ENCODE data around the gene SKP2.
"Not testable (repeated sequence)": the region's sequence is repeated elsewhere in the genome, so short reads cannot be mapped to it uniquely, and the experiment has no call there.

Gene SKP2

DNA sequence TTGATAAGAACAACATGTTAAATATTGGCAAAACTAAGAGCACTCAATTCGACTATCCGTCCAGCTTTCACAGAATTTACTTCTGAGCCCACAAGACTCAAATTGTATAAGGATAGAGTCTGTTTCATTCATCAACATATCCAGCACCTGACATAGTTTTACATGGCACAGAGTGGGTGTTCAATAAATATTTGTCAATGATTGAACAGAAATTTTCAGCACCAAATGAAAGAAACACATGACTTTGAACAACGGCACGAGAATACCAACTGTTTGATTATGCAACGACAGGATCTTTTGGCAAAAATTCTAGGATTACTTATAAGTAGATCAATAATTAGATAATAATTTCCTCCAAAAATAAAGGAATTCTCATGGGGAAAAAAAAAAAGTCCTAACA lies 41.8 kb downstream of the SKP2 start:
- no peak for DNase-seq (ENCODE audit: low read depth)
- TF ChIP-seq, protein P1, sequence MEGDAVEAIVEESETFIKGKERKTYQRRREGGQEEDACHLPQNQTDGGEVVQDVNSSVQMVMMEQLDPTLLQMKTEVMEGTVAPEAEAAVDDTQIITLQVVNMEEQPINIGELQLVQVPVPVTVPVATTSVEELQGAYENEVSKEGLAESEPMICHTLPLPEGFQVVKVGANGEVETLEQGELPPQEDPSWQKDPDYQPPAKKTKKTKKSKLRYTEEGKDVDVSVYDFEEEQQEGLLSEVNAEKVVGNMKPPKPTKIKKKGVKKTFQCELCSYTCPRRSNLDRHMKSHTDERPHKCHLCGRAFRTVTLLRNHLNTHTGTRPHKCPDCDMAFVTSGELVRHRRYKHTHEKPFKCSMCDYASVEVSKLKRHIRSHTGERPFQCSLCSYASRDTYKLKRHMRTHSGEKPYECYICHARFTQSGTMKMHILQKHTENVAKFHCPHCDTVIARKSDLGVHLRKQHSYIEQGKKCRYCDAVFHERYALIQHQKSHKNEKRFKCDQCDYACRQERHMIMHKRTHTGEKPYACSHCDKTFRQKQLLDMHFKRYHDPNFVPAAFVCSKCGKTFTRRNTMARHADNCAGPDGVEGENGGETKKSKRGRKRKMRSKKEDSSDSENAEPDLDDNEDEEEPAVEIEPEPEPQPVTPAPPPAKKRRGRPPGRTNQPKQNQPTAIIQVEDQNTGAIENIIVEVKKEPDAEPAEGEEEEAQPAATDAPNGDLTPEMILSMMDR (IDR thresholded peaks at IDR 0.05; ENCODE audit: low read depth, low read length), result no peak
- TF ChIP-seq POLR2A (IDR thresholded peaks at IDR 0.05; ENCODE audit: extremely low read depth, insufficient read length), result no peak
- TF ChIP-seq, protein P2, sequence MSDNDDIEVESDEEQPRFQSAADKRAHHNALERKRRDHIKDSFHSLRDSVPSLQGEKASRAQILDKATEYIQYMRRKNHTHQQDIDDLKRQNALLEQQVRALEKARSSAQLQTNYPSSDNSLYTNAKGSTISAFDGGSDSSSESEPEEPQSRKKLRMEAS (IDR thresholded peaks at IDR 0.05; ENCODE audit: low read depth, low read length), result no peak
- no peak for TF ChIP-seq MYC (IDR thresholded peaks at IDR 0.05; ENCODE audit: low read depth, low read length)
- no peak overlapping the region for H3K4me3 ChIP-seq (ENCODE audit: low read depth, low read length)

DNA sequence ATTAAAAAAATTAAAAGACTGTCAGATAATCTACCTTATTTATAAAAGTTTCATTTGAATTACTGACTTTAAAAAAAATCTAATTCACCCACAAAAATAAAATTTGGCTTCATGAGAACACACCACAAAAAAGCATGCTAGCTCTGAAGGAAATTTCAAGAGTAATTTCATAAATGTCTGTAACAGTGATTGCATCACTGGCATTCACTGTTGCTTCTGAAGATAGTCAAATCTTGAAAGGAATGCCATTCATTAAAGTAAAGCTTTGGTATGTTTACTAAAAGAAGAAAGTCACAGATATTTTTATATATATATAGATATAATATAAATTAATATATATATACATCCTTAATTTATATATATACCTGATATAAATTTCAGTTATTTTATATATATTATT lies 46.4 kb downstream of the SKP2 start:
- no peak overlapping the region for H3K4me3 ChIP-seq (ENCODE audit: low read depth, low read length)
- DNase-seq (ENCODE audit: low read depth), result no peak
- no peak for TF ChIP-seq POLR2A (IDR thresholded peaks at IDR 0.05; ENCODE audit: extremely low read depth, insufficient read length)
- TF ChIP-seq, protein P1 (IDR thresholded peaks at IDR 0.05; ENCODE audit: low read depth, low read length), result no peak
- no peak for TF ChIP-seq MYC (IDR thresholded peaks at IDR 0.05; ENCODE audit: low read depth, low read length)
- TF ChIP-seq, protein P2 (IDR thresholded peaks at IDR 0.05; ENCODE audit: low read depth, low read length), result no peak

DNA sequence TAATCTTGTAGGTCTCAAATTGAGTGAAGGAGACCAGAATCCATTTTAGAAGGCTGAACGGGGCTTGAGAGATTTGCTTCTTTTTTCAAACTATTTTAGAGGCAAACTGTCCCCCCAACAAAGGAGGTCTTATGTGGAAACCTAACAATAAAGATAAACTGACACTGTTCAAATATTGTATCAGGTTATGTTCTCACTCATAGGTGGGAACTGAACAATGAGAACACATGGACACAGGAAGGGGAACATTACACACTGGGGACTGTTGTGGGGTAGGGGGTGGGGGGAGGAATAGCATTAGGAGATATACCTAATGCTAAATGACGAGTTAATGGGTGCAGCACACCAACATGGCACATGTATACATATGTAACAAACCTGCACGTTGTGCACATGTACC lies 46.9 kb downstream of the SKP2 start:
- DNase-seq (ENCODE audit: low read depth); H3K4me3 ChIP-seq (ENCODE audit: low read depth, low read length): not testable (repeated sequence)

DNA sequence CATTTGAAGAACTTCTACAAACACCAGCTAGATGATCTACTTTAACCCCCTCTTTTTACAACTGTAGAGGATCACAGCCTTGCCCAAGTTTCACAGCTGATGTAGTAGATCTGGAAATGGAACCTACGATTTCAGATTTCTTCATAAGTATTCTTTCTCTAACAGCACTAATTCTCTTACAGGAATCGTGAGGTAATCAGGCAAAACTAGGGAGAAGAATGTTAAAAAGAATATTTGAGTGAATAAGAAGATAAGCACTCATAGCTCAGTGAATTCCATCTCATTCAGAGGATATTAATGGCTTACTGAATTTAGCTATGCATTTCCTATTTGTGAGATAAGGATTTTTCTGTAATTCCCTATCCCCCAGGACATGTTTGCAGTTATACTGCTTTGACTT lies 47.7 kb downstream of the SKP2 start:
- H3K4me3 ChIP-seq (ENCODE audit: low read depth, low read length), result no peak overlapping the region
- TF ChIP-seq POLR2A (IDR thresholded peaks at IDR 0.05; ENCODE audit: extremely low read depth, insufficient read length), result no peak
- TF ChIP-seq, protein P2 (IDR thresholded peaks at IDR 0.05; ENCODE audit: low read depth, low read length), result no peak
- TF ChIP-seq, protein P1 (IDR thresholded peaks at IDR 0.05; ENCODE audit: low read depth, low read length), result no peak
- no peak for TF ChIP-seq MYC (IDR thresholded peaks at IDR 0.05; ENCODE audit: low read depth, low read length)
- no peak for DNase-seq (ENCODE audit: low read depth)

DNA sequence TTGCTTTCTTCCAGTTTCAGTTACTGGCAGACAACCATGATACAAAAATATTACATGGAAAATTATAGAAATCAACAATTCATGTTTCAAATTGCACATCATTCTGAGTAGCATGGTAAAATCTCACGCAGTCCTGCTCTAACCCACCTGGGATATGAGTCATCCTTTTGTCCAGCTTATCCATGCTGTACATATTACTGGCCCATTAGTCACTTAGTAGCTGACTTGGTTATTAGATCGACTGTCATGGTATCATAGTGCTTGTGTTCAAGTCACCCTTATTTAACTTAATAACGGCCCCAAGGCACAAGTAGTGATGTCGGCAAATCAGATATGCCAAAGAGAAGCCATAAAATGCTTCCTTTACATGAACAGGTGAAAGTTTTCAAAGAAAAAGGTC lies 48.6 kb downstream of the SKP2 start:
- no peak overlapping the region for H3K4me3 ChIP-seq (ENCODE audit: low read depth, low read length)
- TF ChIP-seq, protein P2 (IDR thresholded peaks at IDR 0.05; ENCODE audit: low read depth, low read length), result no peak
- no peak for TF ChIP-seq MYC (IDR thresholded peaks at IDR 0.05; ENCODE audit: low read depth, low read length)
- TF ChIP-seq, protein P1 (IDR thresholded peaks at IDR 0.05; ENCODE audit: low read depth, low read length), result no peak
- TF ChIP-seq POLR2A (IDR thresholded peaks at IDR 0.05; ENCODE audit: extremely low read depth, insufficient read length), result no peak
- no peak for DNase-seq (ENCODE audit: low read depth)

DNA sequence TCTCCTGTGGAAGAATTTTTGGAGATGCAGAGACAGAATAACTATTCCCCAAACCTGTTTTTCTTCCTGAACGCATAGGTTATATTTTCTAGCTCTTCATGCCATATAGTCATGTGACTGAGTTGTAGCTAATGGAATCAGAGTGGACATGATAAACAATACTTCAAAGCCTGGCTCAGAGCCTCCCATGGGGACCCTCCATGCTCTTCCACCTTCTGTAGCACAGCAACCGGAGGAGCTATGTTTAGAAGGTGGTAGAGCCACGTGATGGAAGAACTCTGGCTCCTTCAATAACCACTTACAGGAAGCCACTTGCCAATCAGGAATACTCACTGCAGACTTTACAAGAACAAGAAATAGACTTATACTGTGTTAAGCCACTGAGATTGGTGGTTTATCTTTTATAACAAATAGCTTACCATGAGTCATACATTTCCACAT lies 50.6 kb downstream of the SKP2 start:
- DNase-seq (ENCODE audit: low read depth), result no peak
- TF ChIP-seq POLR2A (IDR thresholded peaks at IDR 0.05; ENCODE audit: extremely low read depth, insufficient read length), result no peak
- TF ChIP-seq, protein P2 (IDR thresholded peaks at IDR 0.05; ENCODE audit: low read depth, low read length), result no peak
- TF ChIP-seq MYC (IDR thresholded peaks at IDR 0.05; ENCODE audit: low read depth, low read length), result no peak
- TF ChIP-seq, protein P1 (IDR thresholded peaks at IDR 0.05; ENCODE audit: low read depth, low read length), result no peak

More for the DNA sequence above, 50.6 kb downstream of the SKP2 start:
- no peak overlapping the region for H3K4me3 ChIP-seq (ENCODE audit: low read depth, low read length)
